ENCODE measurements around the gene CMTM7. TPM values are rescaled to one million over a fixed set of nuclear protein-coding genes. Genes with fewer than 3 reads are reported as not detected.

Gene CMTM7
- total RNA-seq, 1 donor from 2014 or later: 2.9 TPM

DNA sequence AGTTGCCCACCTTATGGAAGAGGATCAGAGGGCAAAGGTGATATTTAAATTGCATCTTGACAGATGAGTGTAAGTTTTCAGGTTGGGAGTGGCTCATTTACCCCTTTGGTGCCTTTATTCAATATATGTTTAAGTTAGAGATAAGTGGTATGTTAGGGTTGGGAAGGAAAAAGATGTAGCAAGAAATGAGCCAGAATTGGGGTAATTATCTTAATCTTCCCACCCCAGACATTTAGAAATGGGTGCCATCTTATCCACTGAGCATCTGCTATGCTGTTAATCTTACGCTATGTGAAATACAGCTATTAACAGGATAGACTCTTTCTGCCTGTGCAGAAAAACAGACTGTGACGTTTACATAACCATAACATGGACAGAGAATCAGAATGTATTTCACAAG is 6.3 kb downstream of the CMTM7 start:
- TF ChIP-seq, protein P1, sequence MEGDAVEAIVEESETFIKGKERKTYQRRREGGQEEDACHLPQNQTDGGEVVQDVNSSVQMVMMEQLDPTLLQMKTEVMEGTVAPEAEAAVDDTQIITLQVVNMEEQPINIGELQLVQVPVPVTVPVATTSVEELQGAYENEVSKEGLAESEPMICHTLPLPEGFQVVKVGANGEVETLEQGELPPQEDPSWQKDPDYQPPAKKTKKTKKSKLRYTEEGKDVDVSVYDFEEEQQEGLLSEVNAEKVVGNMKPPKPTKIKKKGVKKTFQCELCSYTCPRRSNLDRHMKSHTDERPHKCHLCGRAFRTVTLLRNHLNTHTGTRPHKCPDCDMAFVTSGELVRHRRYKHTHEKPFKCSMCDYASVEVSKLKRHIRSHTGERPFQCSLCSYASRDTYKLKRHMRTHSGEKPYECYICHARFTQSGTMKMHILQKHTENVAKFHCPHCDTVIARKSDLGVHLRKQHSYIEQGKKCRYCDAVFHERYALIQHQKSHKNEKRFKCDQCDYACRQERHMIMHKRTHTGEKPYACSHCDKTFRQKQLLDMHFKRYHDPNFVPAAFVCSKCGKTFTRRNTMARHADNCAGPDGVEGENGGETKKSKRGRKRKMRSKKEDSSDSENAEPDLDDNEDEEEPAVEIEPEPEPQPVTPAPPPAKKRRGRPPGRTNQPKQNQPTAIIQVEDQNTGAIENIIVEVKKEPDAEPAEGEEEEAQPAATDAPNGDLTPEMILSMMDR (IDR thresholded peaks at IDR 0.05; ENCODE audit: borderline replicate concordance): no peak
- H3K36me3 ChIP-seq: no peaks in the 10 kb centered on the region
- peaks cover 41% of the 10 kb centered on the region for H3K4me1 ChIP-seq
- no peaks in the 10 kb centered on the region for H3K27me3 ChIP-seq (ENCODE audit: low read depth)
- no peaks in the 10 kb centered on the region for H3K9me3 ChIP-seq (replicated peaks)
- H3K27ac ChIP-seq (replicated peaks): peak overlapping the region; percentile 63
- DNase-seq: no peak
- H3K4me3 ChIP-seq: no peak overlapping the region
- intact Hi-C loops (cut with micrococcal nuclease): loop anchor here (10.0 kb wide), 1 partner anchor 103 kb away; no protein-coding TSS in a partner anchor

GRCh38 chr3:32398531-32398930 is 6.9 kb downstream of the CMTM7 start:
- peak overlapping the region; percentile 63 for H3K27ac ChIP-seq (replicated peaks)
- DNase-seq: peak; percentile 58
- H3K36me3 ChIP-seq: no peaks in the 10 kb centered on the region

DNA sequence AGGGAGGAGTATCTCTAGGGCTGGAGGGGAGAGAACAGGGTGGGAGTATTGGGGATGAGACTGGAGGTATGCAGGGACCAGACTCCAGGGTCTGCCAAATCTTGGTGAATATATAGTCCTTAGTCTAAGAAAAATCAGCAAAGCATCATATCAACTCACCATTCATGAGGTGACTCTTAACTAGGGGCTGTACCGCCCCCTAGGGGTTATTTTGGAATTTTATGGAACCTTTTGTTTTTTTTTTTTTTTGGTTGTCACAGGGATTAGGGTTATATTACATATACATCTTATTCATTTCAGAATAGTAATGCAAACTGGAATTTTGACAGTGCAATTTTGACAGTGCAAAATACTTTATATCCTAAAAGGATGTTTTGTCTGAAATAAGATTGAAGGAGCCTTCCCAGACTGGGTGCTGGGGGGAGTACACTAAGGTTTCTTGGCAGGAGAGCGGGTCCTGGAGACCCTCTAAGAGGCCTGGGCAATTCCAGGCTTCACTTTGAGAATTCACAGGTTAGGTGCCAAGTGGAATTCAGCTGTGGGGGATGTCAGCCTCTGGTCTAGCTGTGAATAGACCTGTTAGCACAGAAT is 7.5 kb downstream of the CMTM7 start:
- H3K27ac ChIP-seq (replicated peaks): peak overlapping the region; percentile 63
- TF ChIP-seq, protein P1 (IDR thresholded peaks at IDR 0.05; ENCODE audit: borderline replicate concordance): peak; percentile 64
- H3K4me1 ChIP-seq: peaks cover 41% of the 10 kb centered on the region
- intact Hi-C loops (cut with micrococcal nuclease): loop anchor here (10.0 kb wide), 1 partner anchor 104 kb away; no protein-coding TSS in a partner anchor
- no peak for DNase-seq
- no peaks in the 10 kb centered on the region for H3K9me3 ChIP-seq (replicated peaks)
- no peak overlapping the region for H3K4me3 ChIP-seq
- H3K36me3 ChIP-seq: no peaks in the 10 kb centered on the region
- no peaks in the 10 kb centered on the region for H3K27me3 ChIP-seq (ENCODE audit: low read depth)

More at GRCh38 chr3:32398531-32398930, 6.9 kb downstream of the CMTM7 start:
- Histone ChIP-seq H3K9me3 (replicated peaks) (no peaks in the 10 kb centered on the region), H3K4me3 (no peak overlapping the region), H3K27me3 (ENCODE audit: low read depth) (no peaks in the 10 kb centered on the region), H3K4me1 (peaks cover 41% of the 10 kb centered on the region)
- intact Hi-C loops (cut with micrococcal nuclease): loop anchor here (10.0 kb wide), 1 partner anchor 104 kb away; no protein-coding TSS in a partner anchor
- TF ChIP-seq, protein P1 (IDR thresholded peaks at IDR 0.05; ENCODE audit: borderline replicate concordance): no peak

GRCh38 chr3:32401126-32401525 is 9.5 kb downstream of the CMTM7 start:
- Histone ChIP-seq H3K4me3 (peak overlapping the region; percentile 61), H3K4me1 (peaks cover 41% of the 10 kb centered on the region), H3K36me3 (no peaks in the 10 kb centered on the region), H3K27me3 (ENCODE audit: low read depth) (no peaks in the 10 kb centered on the region), H3K27ac (replicated peaks) (peak overlapping the region; percentile 86), H3K9me3 (replicated peaks) (no peaks in the 10 kb centered on the region)
- intact Hi-C loops (cut with micrococcal nuclease): no loop called here
- TF ChIP-seq, protein P1 (IDR thresholded peaks at IDR 0.05; ENCODE audit: borderline replicate concordance): no peak
- DNase-seq: no peak

GRCh38 chr3:32401556-32402081 is 10.0 kb downstream of the CMTM7 start:
- H3K4me3 ChIP-seq: peak overlapping the region; percentile 61
- peak; percentile 83 for DNase-seq
- no peaks in the 10 kb centered on the region for H3K9me3 ChIP-seq (replicated peaks)
- TF ChIP-seq, protein P1 (IDR thresholded peaks at IDR 0.05; ENCODE audit: borderline replicate concordance): peak; percentile 9
- intact Hi-C loops (cut with micrococcal nuclease): no loop called here
- peak overlapping the region; percentile 86 for H3K27ac ChIP-seq (replicated peaks)
- H3K36me3 ChIP-seq: no peaks in the 10 kb centered on the region
- H3K4me1 ChIP-seq: peaks cover 41% of the 10 kb centered on the region
- H3K27me3 ChIP-seq (ENCODE audit: low read depth): no peaks in the 10 kb centered on the region

Data from left ventricle myocardium inferior (tissue), 1 donor.